GM19467 (cell line): ENCODE measurements around the gene C16orf74.

ENCODE experiments used
- ATAC-seq: cut with Tn5 transposase; IDR thresholded peaks from one replicate; pipeline ENCODE4 v1.9.1; 2021; ENCODE audit warnings: mild to moderate bottlenecking, moderate library complexity; ENCODE audit not compliant: unreplicated experiment

C16orf74 gene

GRCh38 chr16:85677383-85677967, 73.4 kb downstream of the C16orf74 start:
- no peak for ATAC-seq

DNA sequence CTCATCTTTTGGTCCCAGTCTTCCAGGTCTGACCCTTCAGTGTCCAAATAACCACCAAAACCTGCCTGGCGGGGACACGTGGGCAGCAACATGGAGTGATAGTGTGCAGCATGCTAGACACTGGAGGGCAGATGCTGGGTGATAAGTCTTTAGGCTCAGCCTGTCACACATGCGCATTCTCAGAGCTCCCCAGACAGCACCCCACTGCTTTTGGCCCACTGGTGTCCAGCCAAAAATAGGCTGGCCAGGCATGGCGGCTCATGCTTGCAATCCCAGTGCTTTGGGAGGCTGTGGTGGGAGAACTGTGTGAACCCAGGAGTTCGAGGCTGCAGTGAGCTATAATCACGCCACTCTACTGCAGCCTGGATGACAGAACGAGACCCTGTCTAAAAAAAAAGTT, 74.4 kb downstream of the C16orf74 start:
- ATAC-seq, result no peak

GRCh38 chr16:85675251-85675874, 75.5 kb downstream of the C16orf74 start:
- no peak for ATAC-seq

- no peak for ATAC-seq
These were observed 76.1 kb downstream of the C16orf74 start for GRCh38 chr16:85674828-85675227.

GRCh38 chr16:85674418-85674755, 76.5 kb downstream of the C16orf74 start:
- ATAC-seq, result no peak

- no peak for ATAC-seq
These were observed 77.1 kb downstream of the C16orf74 start for GRCh38 chr16:85673529-85674417.

DNA sequence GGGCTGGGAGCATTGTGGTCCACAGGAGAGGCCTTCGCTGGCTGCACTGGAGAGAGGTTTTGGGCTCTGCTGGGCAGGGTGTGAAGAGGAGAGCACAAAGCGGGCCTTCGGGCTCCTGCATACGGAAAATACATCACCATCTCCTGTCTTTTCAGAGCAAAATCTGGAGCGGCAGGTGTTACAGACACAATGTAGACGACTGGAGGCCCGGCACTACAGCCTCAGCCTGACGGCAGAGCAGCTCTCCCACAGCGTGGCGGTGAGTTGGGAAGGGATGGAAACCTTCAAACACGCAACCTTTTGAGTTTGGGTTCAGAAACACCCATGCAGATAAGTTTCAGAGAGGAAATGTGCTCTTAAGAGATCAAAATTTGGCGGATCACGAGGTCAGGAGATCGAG, 80.1 kb downstream of the C16orf74 start:
- ATAC-seq, result no peak

GRCh38 chr16:85668676-85669424, 82.0 kb downstream of the C16orf74 start:
- ATAC-seq, result no peak

DNA sequence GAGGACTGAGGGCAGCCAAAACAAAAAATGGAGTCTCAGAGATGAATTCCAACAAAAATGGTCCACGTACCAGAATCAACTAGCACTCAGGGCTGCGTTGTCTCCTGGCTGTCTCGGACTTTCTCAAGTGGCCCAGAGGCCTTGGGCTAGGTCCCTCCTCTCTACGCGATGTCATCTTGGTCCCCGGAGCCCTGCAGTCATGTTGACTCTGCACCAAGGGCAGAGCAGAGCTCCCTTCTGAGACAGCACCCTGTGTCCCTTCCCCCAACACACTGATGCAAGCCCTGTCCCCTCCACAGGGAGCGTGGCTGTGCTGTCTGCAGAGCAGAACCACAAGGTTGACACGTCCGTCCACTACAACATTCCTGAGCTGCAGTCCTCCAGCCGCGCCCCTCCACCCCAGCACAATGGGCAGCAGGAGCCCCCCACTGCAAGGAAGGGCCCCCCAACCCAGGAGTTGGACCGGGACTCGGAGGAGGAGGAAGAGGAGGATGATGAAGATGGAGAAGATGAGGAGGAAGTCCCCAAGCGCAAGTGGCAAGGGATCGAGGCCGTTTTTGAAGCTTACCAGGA, 83.0 kb downstream of the C16orf74 start:
- no peak for ATAC-seq

DNA sequence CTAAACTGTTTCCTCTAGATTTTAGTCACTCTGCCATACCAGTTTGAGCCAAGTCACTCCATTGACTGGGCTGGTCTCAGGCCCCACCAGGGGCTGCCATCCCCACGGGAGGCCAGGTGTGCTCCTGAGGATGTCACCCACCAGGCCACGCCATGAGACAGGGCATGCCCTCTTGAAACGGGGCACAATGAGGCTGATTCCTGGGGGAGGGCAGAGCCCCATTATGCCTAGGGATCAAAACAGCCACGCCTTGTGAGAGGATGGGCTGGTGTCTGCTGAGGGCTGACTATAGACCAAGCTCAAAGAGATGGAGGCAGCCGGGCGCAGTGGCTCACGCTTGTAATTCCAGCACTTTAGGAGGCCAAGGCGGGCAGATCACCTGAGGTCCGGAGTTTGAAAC, 83.6 kb downstream of the C16orf74 start:
- ATAC-seq, result no peak

DNA sequence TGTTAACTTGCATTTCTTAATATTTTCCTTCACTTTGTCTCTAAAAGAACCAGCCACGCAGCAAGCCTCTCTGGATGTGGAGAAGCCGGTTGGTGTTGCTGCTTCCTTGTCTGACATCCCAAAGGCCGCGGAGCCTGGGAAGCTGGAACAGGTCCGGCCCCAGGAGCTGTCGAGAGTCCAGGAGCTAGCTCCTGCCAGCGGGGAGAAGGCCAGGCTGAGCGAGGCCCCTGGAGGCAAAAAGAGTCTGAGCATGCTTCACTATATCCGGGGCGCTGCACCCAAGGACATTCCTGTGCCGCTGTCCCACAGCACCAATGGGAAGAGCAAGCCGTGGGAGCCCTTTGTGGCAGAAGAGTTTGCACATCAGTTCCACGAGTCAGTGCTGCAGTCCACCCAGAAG, 85.0 kb downstream of the C16orf74 start:
- no peak for ATAC-seq

GRCh38 chr16:85665373-85665740, 85.5 kb downstream of the C16orf74 start:
- no peak for ATAC-seq

DNA sequence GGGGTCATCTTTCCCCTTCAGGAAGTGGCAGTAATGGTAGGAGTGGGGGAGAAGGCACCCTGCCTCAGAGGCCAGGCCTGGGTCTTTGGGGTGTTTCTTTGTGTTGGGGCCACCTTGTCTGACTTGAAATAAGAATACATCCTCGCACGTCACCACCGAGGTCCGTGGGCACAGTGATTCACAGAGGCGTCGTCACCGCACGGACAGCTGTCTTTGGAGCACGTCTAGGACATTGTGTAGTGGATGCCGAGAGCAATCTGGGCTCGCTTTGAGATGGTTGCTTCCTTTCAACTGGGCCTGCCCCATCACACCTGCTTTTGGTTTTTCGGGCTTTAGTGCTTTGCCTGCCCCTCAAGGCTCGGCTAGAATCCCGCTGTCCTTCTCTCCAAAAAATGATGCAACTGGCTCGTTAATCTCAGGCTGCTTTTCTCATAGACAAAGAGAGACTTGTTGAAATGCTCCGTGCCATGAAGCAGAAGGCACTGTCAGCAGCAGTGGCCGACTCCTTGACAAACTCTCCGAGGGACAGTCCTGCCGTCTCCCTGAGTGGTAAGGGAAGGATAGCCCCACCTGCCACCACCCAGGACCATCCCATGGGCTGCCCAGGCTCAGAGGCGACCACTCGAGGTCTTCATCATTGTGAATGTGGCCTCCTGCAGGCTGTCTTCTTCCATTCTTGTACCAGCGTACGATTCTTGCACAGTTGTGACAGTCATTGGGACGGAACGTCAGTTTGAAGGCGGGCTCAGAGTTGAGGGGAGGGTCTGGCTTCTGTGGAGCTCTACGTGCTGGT, 86.1 kb downstream of the C16orf74 start:
- no peak for ATAC-seq

DNA sequence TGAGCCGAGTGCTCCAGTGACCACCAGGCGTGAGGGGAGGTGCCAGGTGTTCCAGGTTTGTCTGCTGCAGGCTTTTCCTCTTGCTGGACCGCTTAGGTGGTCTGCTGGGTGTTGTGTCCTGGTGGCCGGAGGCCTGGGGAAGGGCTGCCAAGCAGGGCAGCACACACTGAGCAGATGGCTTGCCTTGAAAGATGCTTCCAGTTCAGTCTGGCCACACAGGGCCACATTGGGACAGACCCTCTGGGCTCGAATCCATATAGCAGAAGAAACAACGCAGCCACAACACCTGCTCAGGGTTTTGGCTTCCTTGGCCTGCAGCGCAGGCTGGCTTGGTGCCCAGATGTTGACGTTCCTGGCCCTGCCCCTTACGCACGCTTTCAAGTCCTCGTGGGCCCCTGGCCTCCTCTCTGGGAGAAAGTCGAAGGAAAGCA, 87.0 kb downstream of the C16orf74 start:
- no peak for ATAC-seq

DNA sequence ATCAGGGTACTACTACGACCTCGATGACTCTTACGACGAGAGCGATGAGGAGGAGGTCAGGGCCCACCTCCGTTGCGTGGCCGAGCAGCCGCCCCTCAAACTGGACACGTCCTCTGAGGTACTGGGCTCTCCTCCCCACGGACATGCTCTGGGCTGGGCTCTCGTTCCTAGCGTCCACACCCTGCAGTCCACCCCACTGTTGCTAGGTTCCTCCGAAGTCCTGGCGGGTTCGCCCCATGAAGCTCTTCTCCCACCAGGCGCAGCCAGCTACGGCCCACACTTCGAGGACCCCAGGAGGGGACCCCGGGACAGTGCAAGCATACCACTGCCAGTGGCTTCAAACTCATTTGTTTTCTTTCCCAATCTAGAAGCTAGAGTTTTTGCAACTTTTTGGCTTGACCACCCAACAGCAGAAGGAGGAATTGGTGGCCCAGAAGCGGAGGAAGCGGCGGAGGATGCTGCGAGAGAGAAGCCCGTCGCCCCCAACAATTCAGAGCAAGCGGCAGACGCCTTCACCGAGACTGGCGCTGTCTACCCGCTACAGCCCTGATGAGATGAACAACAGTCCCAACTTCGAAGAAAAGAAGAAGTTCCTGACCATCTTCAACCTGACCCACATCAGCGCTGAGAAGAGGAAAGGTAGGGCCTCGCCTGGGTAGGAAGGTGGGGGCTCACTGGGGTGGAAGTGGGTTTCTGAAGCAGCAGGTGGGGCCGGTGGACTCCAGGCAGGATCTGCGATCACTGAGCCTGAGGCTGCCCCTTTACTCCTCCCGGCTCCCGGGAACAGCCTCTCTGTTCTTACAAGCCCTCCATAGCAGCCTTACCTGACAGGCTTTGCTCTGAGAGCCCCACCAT, 87.7 kb downstream of the C16orf74 start:
- ATAC-seq, result no peak

GRCh38 chr16:85662482-85662812, 88.4 kb downstream of the C16orf74 start:
- ATAC-seq, result no peak

GRCh38 chr16:85661740-85662481, 89.0 kb downstream of the C16orf74 start:
- no peak for ATAC-seq

DNA sequence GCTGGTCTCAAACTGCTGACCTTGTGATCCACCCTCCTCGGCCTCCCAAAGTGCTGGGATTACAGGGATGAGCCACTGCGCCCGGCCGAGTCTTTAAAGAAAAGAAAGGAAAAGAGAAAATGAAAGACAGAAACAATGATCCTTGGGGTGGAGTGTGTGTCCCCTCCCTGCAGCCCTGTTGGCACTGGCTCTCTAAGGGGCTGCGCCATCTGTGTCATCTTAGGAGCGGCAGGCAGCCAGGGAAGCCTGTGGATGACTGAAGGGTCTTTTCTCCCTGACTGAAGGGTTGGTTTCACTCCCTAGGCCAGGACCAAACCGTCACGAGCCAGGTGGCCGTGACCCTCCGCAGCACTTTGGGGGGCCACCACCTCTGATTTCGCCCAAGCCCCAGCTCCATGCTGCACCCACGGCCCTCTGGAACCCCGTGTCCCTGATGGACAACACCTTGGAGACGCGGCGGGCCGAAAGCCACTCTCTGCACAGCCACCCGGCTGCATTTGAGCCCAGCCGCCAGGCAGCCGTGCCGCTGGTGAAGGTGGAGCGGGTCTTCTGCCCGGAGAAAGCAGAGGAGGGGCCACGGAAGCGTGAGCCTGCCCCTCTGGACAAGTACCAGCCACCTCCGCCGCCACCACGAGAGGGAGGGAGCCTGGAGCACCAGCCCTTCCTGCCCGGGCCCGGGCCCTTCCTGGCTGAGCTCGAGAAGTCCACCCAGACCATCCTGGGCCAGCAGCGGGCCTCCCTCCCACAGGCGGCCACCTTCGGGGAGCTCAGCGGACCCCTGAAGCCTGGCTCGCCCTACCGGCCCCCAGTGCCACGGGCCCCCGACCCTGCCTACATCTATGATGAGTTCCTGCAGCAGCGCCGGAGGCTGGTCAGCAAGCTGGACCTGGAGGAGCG, 89.8 kb downstream of the C16orf74 start:
- ATAC-seq, result no peak
